Measurements from ENCODE around the gene LRRC27. TPM values are rescaled to one million over a fixed set of nuclear protein-coding genes. Genes with fewer than 3 reads are reported as not detected.

LRRC27 gene
- polyA plus RNA-seq, 3 donors, result 3.6 to 12.8 (median 3.6) TPM

DNA sequence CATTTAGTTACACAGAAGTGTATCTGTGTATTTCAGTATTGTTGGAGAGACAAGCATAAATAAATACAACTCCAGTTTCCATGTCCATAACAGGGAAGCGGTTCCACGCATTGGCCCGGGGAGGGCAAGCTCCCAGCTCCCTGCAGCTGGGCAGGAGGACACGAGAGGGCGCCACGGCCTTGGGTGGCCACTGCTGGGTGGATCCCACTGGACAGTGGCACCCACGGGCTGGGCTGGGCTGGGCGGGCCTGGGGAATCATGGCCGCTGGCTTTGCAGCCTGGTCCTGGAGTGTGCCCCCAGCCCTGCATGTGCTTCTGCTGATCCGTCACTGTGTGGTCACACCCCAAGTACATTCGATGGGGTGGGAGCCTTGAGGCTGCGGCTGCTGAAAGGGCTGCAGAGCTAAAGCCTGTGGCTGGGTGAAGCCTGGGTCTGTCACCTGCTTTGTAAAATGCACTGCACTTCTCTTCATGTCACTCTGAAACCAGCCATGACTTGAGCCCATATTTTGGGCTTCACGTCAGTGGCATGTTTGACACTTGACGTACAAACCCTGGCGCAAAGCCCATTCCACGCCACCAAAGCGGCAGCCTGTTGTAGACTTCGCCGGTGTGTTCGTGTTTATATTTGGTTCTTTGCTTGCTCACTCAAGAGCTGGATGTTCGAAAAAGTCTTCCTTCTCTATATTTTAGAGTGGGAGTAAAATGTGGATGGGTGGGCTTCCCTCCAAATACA lies 27.5 kb downstream of the LRRC27 start:
- peaks cover 0 to 13% (median 2%) of the 10 kb centered on the region in 7 donors for H3K9me3 Mint-ChIP-seq
- no peak overlapping the region for H3K4me3 Mint-ChIP-seq
- no peaks in the 10 kb centered on the region for H3K27me3 Mint-ChIP-seq (ENCODE audit: low read depth in 3 of 3)
- Histone ChIP-seq H3K27me3 (ENCODE audit: control insufficient read depth in 2 of 2, insufficient read depth in 2 of 2, low read length in 2 of 2) (no peaks in the 10 kb centered on the region), H2AFZ (ENCODE audit: insufficient read depth, low read depth, low read length, poor library complexity, severe bottlenecking) (no peak overlapping the region), H3K79me2 (ENCODE audit: insufficient read depth, low read length) (no peaks in the 10 kb centered on the region), H3K4me2 (replicated peaks; ENCODE audit: extremely low read depth, low read length, poor library complexity, severe bottlenecking) (no peak overlapping the region), H3K4me1 (ENCODE audit: control insufficient read depth in 1 of 2, insufficient read depth in 2 of 2, low read length in 2 of 2) (peaks cover 2 to 8% of the 10 kb centered on the region in 2 donors), H3K27ac (ENCODE audit: low read depth in 1 of 2, low read length in 2 of 2) (no peak overlapping the region), H3K9ac (ENCODE audit: insufficient read depth, low read length, poor library complexity, severe bottlenecking) (no peak overlapping the region), H4K20me1 (ENCODE audit: insufficient read depth, low read length) (no peaks in the 10 kb centered on the region), H3K36me3 (replicated peaks in 1 of 2; ENCODE audit: control insufficient read depth in 1 of 2, insufficient read depth in 2 of 2, low read length in 2 of 2) (peaks cover 0 to 20% of the 10 kb centered on the region in 2 donors), H3K9me3 (replicated peaks in 1 of 2; ENCODE audit: control insufficient read depth in 1 of 2, insufficient read depth in 1 of 2, low read length in 2 of 2) (peaks cover 0 to 7% of the 10 kb centered on the region in 2 donors), H3K4me3 (replicated peaks in 1 of 3; ENCODE audit: low read depth in 2 of 3, low read length in 3 of 3) (no peak overlapping the region)
- 90% methylated on average over 11 of the region's 21 CpGs for WGBS (ENCODE audit: insufficient coverage)
- H3K4me1 Mint-ChIP-seq, result peaks cover 15% of the 10 kb centered on the region
- H3K36me3 Mint-ChIP-seq, result peaks cover 20 to 27% of the 10 kb centered on the region in 2 donors
- no peak overlapping the region for H3K27ac Mint-ChIP-seq
- TF ChIP-seq, protein P1, sequence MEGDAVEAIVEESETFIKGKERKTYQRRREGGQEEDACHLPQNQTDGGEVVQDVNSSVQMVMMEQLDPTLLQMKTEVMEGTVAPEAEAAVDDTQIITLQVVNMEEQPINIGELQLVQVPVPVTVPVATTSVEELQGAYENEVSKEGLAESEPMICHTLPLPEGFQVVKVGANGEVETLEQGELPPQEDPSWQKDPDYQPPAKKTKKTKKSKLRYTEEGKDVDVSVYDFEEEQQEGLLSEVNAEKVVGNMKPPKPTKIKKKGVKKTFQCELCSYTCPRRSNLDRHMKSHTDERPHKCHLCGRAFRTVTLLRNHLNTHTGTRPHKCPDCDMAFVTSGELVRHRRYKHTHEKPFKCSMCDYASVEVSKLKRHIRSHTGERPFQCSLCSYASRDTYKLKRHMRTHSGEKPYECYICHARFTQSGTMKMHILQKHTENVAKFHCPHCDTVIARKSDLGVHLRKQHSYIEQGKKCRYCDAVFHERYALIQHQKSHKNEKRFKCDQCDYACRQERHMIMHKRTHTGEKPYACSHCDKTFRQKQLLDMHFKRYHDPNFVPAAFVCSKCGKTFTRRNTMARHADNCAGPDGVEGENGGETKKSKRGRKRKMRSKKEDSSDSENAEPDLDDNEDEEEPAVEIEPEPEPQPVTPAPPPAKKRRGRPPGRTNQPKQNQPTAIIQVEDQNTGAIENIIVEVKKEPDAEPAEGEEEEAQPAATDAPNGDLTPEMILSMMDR (IDR thresholded peaks at IDR 0.05), result no peak
- no peak for DNase-seq
- intact Hi-C loops (cut with micrococcal nuclease), result no loop called here

DNA sequence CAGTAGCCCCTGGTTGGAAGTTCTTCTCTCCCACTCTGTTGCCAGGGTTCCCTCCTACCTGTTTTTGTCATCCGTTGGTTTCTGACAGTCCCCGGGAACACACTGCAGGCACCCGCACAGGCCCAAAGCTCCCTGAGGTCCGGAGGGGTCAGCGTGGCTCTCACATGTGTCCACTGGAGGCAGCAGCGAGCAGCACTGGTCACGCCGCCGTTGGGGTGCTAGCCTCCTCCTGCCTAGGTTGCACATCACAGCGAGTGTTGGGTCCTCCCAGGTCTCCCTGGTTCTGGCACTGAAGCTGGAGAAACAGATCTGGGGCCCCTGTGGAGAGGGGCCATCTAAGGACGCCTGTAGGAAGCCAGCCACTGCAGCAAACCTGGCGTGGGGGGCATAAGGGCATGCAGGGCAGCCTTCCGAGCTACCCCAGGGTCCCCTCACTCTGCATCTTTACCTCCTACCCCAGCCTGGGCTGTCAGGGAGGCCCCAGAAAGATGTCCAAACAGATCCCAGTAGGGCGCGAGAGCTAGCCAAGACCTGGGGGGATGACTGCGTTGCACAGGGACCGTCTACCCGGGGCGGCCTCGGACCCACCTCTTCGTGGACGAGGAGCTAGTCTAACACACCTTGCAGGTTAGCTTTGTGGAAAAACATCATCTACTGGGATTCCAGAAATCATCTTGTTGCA lies 28.9 kb downstream of the LRRC27 start:
- intact Hi-C loops (cut with micrococcal nuclease), result no loop called here
- Mint-ChIP-seq H3K36me3 (peaks cover 28 to 37% of the 10 kb centered on the region in 2 donors), H3K9me3 (peaks cover 0 to 13% (median 2%) of the 10 kb centered on the region in 7 donors), H3K4me1 (peaks cover 16% of the 10 kb centered on the region), H3K27ac (peak overlapping the region in 1 of 7 donors; percentile 30), H3K4me3 (no peak overlapping the region), H3K27me3 (ENCODE audit: low read depth in 3 of 3) (peaks cover 0 to 2% (median 0%) of the 10 kb centered on the region in 3 donors)
- H3K4me2 ChIP-seq (replicated peaks; ENCODE audit: extremely low read depth, low read length, poor library complexity, severe bottlenecking), result no peak overlapping the region
- H3K4me1 ChIP-seq (ENCODE audit: control insufficient read depth in 1 of 2, insufficient read depth in 2 of 2, low read length in 2 of 2), result peaks cover 0 to 8% of the 10 kb centered on the region in 2 donors
- TF ChIP-seq, protein P1 (IDR thresholded peaks at IDR 0.05), result peak; percentile 81
- H4K20me1 ChIP-seq (ENCODE audit: insufficient read depth, low read length), result no peaks in the 10 kb centered on the region
- 85% methylated on average over 22 of the region's 22 CpGs for WGBS (ENCODE audit: insufficient coverage)
- H3K4me3 ChIP-seq (replicated peaks in 1 of 3; ENCODE audit: low read depth in 2 of 3, low read length in 3 of 3), result no peak overlapping the region
- no peaks in the 10 kb centered on the region for H3K27me3 ChIP-seq (ENCODE audit: control insufficient read depth in 2 of 2, insufficient read depth in 2 of 2, low read length in 2 of 2)
- no peak overlapping the region for H2AFZ ChIP-seq (ENCODE audit: insufficient read depth, low read depth, low read length, poor library complexity, severe bottlenecking)
- H3K36me3 ChIP-seq (replicated peaks in 1 of 2; ENCODE audit: control insufficient read depth in 1 of 2, insufficient read depth in 2 of 2, low read length in 2 of 2), result peaks cover under 1 to 32% of the 10 kb centered on the region in 2 donors
- peaks cover 0 to 7% of the 10 kb centered on the region in 2 donors for H3K9me3 ChIP-seq (replicated peaks in 1 of 2; ENCODE audit: control insufficient read depth in 1 of 2, insufficient read depth in 1 of 2, low read length in 2 of 2)
- DNase-seq, result peak in 2 of 3 donors; percentile 24 to 39
- no peaks in the 10 kb centered on the region for H3K79me2 ChIP-seq (ENCODE audit: insufficient read depth, low read length)
- H3K9ac ChIP-seq (ENCODE audit: insufficient read depth, low read length, poor library complexity, severe bottlenecking), result no peak overlapping the region
- H3K27ac ChIP-seq (ENCODE audit: low read depth in 1 of 2, low read length in 2 of 2), result no peak overlapping the region
